T-helper 1 cell treated with Interleukin-12 subunit alpha and Interleukin-12 subunit beta and Interleukin-4 antibody, amounts not matched to agents 30 μg/mL and 1 μg/mL, for 36 hours (primary cell): ENCODE measurements around the gene MYEOV.

Experiments used
- H3K27ac Mint-ChIP-seq: one replicate; pipeline ENCODE4 v1.8.0; 2021; ENCODE audit warnings: mild to moderate bottlenecking, mixed read lengths
- H3K27me3 Mint-ChIP-seq: one replicate; pipeline ENCODE4 v1.8.0; 2021; ENCODE audit warnings: low read depth, mixed read lengths
- H3K36me3 Mint-ChIP-seq: one replicate; pipeline ENCODE4 v1.8.0; 2021; ENCODE audit warnings: low read depth, mixed read lengths
- H3K4me1 Mint-ChIP-seq: one replicate; pipeline ENCODE4 v1.8.0; 2021; ENCODE audit warnings: low read depth, mixed read lengths
- H3K4me3 Mint-ChIP-seq: one replicate; pipeline ENCODE4 v1.8.0; 2021; ENCODE audit warnings: mild to moderate bottlenecking, moderate library complexity, mixed read lengths
- H3K9me3 Mint-ChIP-seq: one replicate; pipeline ENCODE4 v1.8.0; 2021; ENCODE audit warnings: mixed read lengths

MYEOV gene

GRCh38 chr11:69299023-69299461 lies 5.1 kb downstream of the MYEOV start:
- Mint-ChIP-seq H3K4me3 (no peak overlapping the region), H3K4me1 (peaks cover 38% of the 10 kb centered on the region), H3K27ac (peak overlapping the region; percentile 91)

GRCh38 chr11:69299572-69299971 lies 5.6 kb downstream of the MYEOV start:
- peaks cover 38% of the 10 kb centered on the region for H3K4me1 Mint-ChIP-seq
- H3K9me3 Mint-ChIP-seq: no peaks in the 10 kb centered on the region
- peak overlapping the region; percentile 62 for H3K27ac Mint-ChIP-seq
- H3K4me3 Mint-ChIP-seq: no peak overlapping the region
- H3K27me3 Mint-ChIP-seq: peaks cover 3% of the 10 kb centered on the region
- no peaks in the 10 kb centered on the region for H3K36me3 Mint-ChIP-seq

More at GRCh38 chr11:69299023-69299461, 5.1 kb downstream of the MYEOV start:
- H3K27me3 Mint-ChIP-seq: peaks cover 3% of the 10 kb centered on the region
- no peaks in the 10 kb centered on the region for H3K36me3 Mint-ChIP-seq
- no peaks in the 10 kb centered on the region for H3K9me3 Mint-ChIP-seq

- Mint-ChIP-seq H3K27me3 (peaks cover under 1% of the 10 kb centered on the region), H3K4me1 (peaks cover 35% of the 10 kb centered on the region), H3K9me3 (no peaks in the 10 kb centered on the region), H3K4me3 (peak overlapping the region; percentile 1), H3K36me3 (no peaks in the 10 kb centered on the region), H3K27ac (no peak overlapping the region)
Measured at GRCh38 chr11:69300120-69301060, 6.4 kb downstream of the MYEOV start.

- no peaks in the 10 kb centered on the region for H3K27me3 Mint-ChIP-seq
- no peaks in the 10 kb centered on the region for H3K36me3 Mint-ChIP-seq
- H3K27ac Mint-ChIP-seq: no peak overlapping the region
- peak overlapping the region; percentile 1 for H3K4me3 Mint-ChIP-seq
- H3K4me1 Mint-ChIP-seq: peaks cover 35% of the 10 kb centered on the region
- H3K9me3 Mint-ChIP-seq: no peaks in the 10 kb centered on the region
Measured at GRCh38 chr11:69301081-69301454, 7.1 kb downstream of the MYEOV start.

GRCh38 chr11:69301455-69302401 lies 7.8 kb downstream of the MYEOV start:
- Mint-ChIP-seq H3K4me1 (peaks cover 31% of the 10 kb centered on the region), H3K4me3 (no peak overlapping the region), H3K27me3 (no peaks in the 10 kb centered on the region), H3K9me3 (no peaks in the 10 kb centered on the region), H3K27ac (no peak overlapping the region), H3K36me3 (no peaks in the 10 kb centered on the region)

- Mint-ChIP-seq H3K27ac (no peak overlapping the region), H3K9me3 (no peaks in the 10 kb centered on the region), H3K27me3 (no peaks in the 10 kb centered on the region), H3K36me3 (no peaks in the 10 kb centered on the region), H3K4me1 (peaks cover 23% of the 10 kb centered on the region), H3K4me3 (no peak overlapping the region)
Measured at GRCh38 chr11:69302447-69303020, 8.6 kb downstream of the MYEOV start.

- no peaks in the 10 kb centered on the region for H3K9me3 Mint-ChIP-seq
- H3K36me3 Mint-ChIP-seq: no peaks in the 10 kb centered on the region
- peaks cover 14% of the 10 kb centered on the region for H3K4me1 Mint-ChIP-seq
- no peak overlapping the region for H3K27ac Mint-ChIP-seq
- no peaks in the 10 kb centered on the region for H3K27me3 Mint-ChIP-seq
- no peak overlapping the region for H3K4me3 Mint-ChIP-seq
Measured at GRCh38 chr11:69303427-69303826, 9.5 kb downstream of the MYEOV start.

GRCh38 chr11:69304258-69304657 lies 10.3 kb downstream of the MYEOV start:
- Mint-ChIP-seq H3K9me3 (no peaks in the 10 kb centered on the region), H3K4me1 (peaks cover 9% of the 10 kb centered on the region), H3K27ac (no peak overlapping the region), H3K36me3 (no peaks in the 10 kb centered on the region), H3K27me3 (no peaks in the 10 kb centered on the region), H3K4me3 (no peak overlapping the region)

GRCh38 chr11:69304686-69305085 lies 10.7 kb downstream of the MYEOV start:
- H3K9me3 Mint-ChIP-seq: no peaks in the 10 kb centered on the region
- no peaks in the 10 kb centered on the region for H3K36me3 Mint-ChIP-seq
- H3K27ac Mint-ChIP-seq: no peak overlapping the region
- H3K27me3 Mint-ChIP-seq: no peaks in the 10 kb centered on the region
- peaks cover 7% of the 10 kb centered on the region for H3K4me1 Mint-ChIP-seq
- H3K4me3 Mint-ChIP-seq: no peak overlapping the region

- H3K27ac Mint-ChIP-seq: no peak overlapping the region
- H3K4me3 Mint-ChIP-seq: no peak overlapping the region
- peaks cover 2% of the 10 kb centered on the region for H3K4me1 Mint-ChIP-seq
- no peaks in the 10 kb centered on the region for H3K9me3 Mint-ChIP-seq
- H3K36me3 Mint-ChIP-seq: no peaks in the 10 kb centered on the region
- no peaks in the 10 kb centered on the region for H3K27me3 Mint-ChIP-seq
Measured at GRCh38 chr11:69305885-69306540, 12.1 kb downstream of the MYEOV start.

- Mint-ChIP-seq H3K27me3 (no peaks in the 10 kb centered on the region), H3K9me3 (no peaks in the 10 kb centered on the region), H3K27ac (no peak overlapping the region), H3K36me3 (no peaks in the 10 kb centered on the region), H3K4me3 (no peak overlapping the region), H3K4me1 (peaks cover 10% of the 10 kb centered on the region)
Measured at GRCh38 chr11:69306821-69307220, 12.9 kb downstream of the MYEOV start.

GRCh38 chr11:69307421-69307820 lies 13.5 kb downstream of the MYEOV start:
- Mint-ChIP-seq H3K27me3 (no peaks in the 10 kb centered on the region), H3K4me1 (peaks cover 15% of the 10 kb centered on the region), H3K27ac (no peak overlapping the region), H3K36me3 (no peaks in the 10 kb centered on the region), H3K4me3 (no peak overlapping the region), H3K9me3 (no peaks in the 10 kb centered on the region)

- H3K36me3 Mint-ChIP-seq: no peaks in the 10 kb centered on the region
- no peaks in the 10 kb centered on the region for H3K9me3 Mint-ChIP-seq
- H3K4me1 Mint-ChIP-seq: peaks cover 14% of the 10 kb centered on the region
- H3K27me3 Mint-ChIP-seq: no peaks in the 10 kb centered on the region
- no peak overlapping the region for H3K4me3 Mint-ChIP-seq
- no peak overlapping the region for H3K27ac Mint-ChIP-seq
Measured at GRCh38 chr11:69307871-69308431, 14.0 kb downstream of the MYEOV start.

GRCh38 chr11:69308491-69308911 lies 14.5 kb downstream of the MYEOV start:
- Mint-ChIP-seq H3K4me3 (no peak overlapping the region), H3K4me1 (peaks cover 14% of the 10 kb centered on the region), H3K27me3 (no peaks in the 10 kb centered on the region), H3K9me3 (no peaks in the 10 kb centered on the region), H3K27ac (no peak overlapping the region), H3K36me3 (no peaks in the 10 kb centered on the region)
